Upper lobe of left lung (tissue), 6 donors: ENCODE results near the gene TRPM2. TPM values are rescaled to one million over a fixed set of nuclear protein-coding genes. Genes with fewer than 3 reads are reported as not detected.

Source experiments
- ATAC-seq, 2 donors: fragments of 200-7000 bp; cut with Tn5 transposase; one replicate each; pipeline ENCODE4 v1.9.1; 2022; ENCODE audit warnings: mild to moderate bottlenecking in 2 of 2, moderate library complexity in 2 of 2; ENCODE audit not compliant: low FRiP score in 2 of 2
- DNase-seq, 2 donors: peaks; one replicate each; pipeline ENCODE4 v3.0.0-alpha.2; 2019 to 2020
- H3K27ac ChIP-seq, 4 donors: fragments of 200-600 bp; sonication (generic); one replicate each; pipeline ENCODE4 v1.5.1; 2016 to 2019
- H3K27me3 ChIP-seq, 4 donors: fragments of 200-600 bp; sonication (generic); one replicate each; pipeline ENCODE4 v1.5.1; 2017 to 2019
- H3K36me3 ChIP-seq, 4 donors: fragments of 200-600 bp; sonication (generic); one replicate each; pipeline ENCODE4 v1.5.1; 2016 to 2019
- H3K4me1 ChIP-seq, 4 donors: fragments of 200-600 bp; sonication (generic); one replicate each; pipeline ENCODE4 v1.5.1; 2018 to 2019
- H3K4me3 ChIP-seq, 4 donors: fragments of 200-600 bp; sonication (generic); one replicate each; pipeline ENCODE4 v1.5.1; 2017 to 2019; ENCODE audit warnings: mild to moderate bottlenecking in 2 of 4, moderate library complexity in 1 of 4
- H3K9me3 ChIP-seq, 4 donors: fragments of 200-600 bp; sonication (generic); one replicate each; pipeline ENCODE4 v1.5.1; 2018 to 2019
- CTCF ChIP-seq, 6 experiments: fragments of 450-650 bp in 4 of 6; fragments of 200-600 bp in 2 of 6; sonication (generic) in 2 of 6; IDR thresholded peaks; one replicate each; pipeline ENCODE4 v1.5.1; 2016 to 2019; ENCODE audit warnings: antibody characterized with exemption in 6 of 6
- EP300 ChIP-seq, 4 donors: sonication (generic); formaldehyde crosslinking; IDR thresholded peaks; one replicate each; pipeline ENCODE4 v1.5.1; 2017; ENCODE audit warnings: antibody characterized with exemption in 4 of 4, control low read depth in 2 of 4
- POLR2A ChIP-seq, 4 donors: fragments of 450-650 bp; IDR thresholded peaks; one replicate each; pipeline ENCODE4 v1.5.1; 2016 to 2017; ENCODE audit warnings: antibody characterized with exemption in 4 of 4, mild to moderate bottlenecking in 2 of 4
- POLR2AphosphoS5 ChIP-seq, 2 donors: sonication (generic); formaldehyde crosslinking; IDR thresholded peaks; one replicate each; pipeline ENCODE4 v1.5.1; 2017; ENCODE audit warnings: antibody characterized with exemption in 2 of 2
- WGBS, 2 donors: methylation state at CpG; one replicate each; pipeline ENCODE4 v1.1.5; 2017 to 2018; 5-methylcytosine and 5-hydroxymethylcytosine counted together
- total RNA-seq, 6 donors: library from RNA; depleted of rRNA in 4 of 6; stranded (reverse); fragments of >200 nt in 4 of 6; gene quantifications; one replicate each; pipeline versions ENCODE4 v1.1.0 to v1.2.1, GENCODE V29; 2016 to 2021
- donor health status: DM: no; HTN: no; CAD: no; lungs with moderate emphysema.
- donor health status: DM: no; HTN: yes; CAD: no; lungs with severe emphysema.

TRPM2 gene
- total RNA-seq, 6 donors from 2014 or later = 2.2 to 37.7 (median 12.7) TPM

- peak in 1 of 2 donors; percentile 52 for DNase-seq
- peaks cover 6 to 9% (median 6%) of the 10 kb centered on the region in 4 donors for H3K9me3 ChIP-seq
- no peak overlapping the region for H3K4me3 ChIP-seq
- WGBS, 2 donors = 87% methylated on average over 22 to 34 of the region's 34 CpGs
- ATAC-seq = peak in 1 of 2 donors; percentile 5
- H3K27me3 ChIP-seq = no peaks in the 10 kb centered on the region
- no peak overlapping the region for H3K27ac ChIP-seq
- no peaks in the 10 kb centered on the region for H3K4me1 ChIP-seq
- peaks cover 0 to 9% (median 0%) of the 10 kb centered on the region in 4 donors for H3K36me3 ChIP-seq
- TF ChIP-seq POLR2AphosphoS5 (IDR thresholded peaks at IDR 0.05) = no peak
- no peak for TF ChIP-seq POLR2A (IDR thresholded peaks at IDR 0.05)
- no peak for TF ChIP-seq EP300 (IDR thresholded peaks at IDR 0.05)
- TF ChIP-seq CTCF (IDR thresholded peaks at IDR 0.05) = no peak
These were observed 79.7 kb downstream of the TRPM2 start for GRCh38 chr21:44432841-44433790.

GRCh38 chr21:44433791-44434567 lies 80.6 kb downstream of the TRPM2 start:
- Histone ChIP-seq H3K27me3 (no peaks in the 10 kb centered on the region), H3K27ac (no peak overlapping the region), H3K9me3 (peaks cover 6 to 9% (median 6%) of the 10 kb centered on the region in 4 donors), H3K36me3 (peaks cover 0 to 9% (median 0%) of the 10 kb centered on the region in 4 donors), H3K4me1 (peaks cover 0 to 6% (median 0%) of the 10 kb centered on the region in 4 donors), H3K4me3 (no peak overlapping the region)
- no peak for TF ChIP-seq POLR2A (IDR thresholded peaks at IDR 0.05)
- peak; percentile 6 to 72 for DNase-seq
- WGBS, 2 donors = 92 to 93% methylated on average over 35 to 38 of the region's 39 CpGs
- ATAC-seq = no peak

- DNase-seq = peak; percentile 14 to 62
These were observed 81.1 kb downstream of the TRPM2 start for GRCh38 chr21:44434568-44434925.

GRCh38 chr21:44434936-44435635 lies 81.7 kb downstream of the TRPM2 start:
- ATAC-seq = no peak
- WGBS, 2 donors = 83 to 86% methylated on average over 13 to 25 of the region's 28 CpGs
- Histone ChIP-seq H3K9me3 (peaks cover 0 to under 1% (median under 1%) of the 10 kb centered on the region in 4 donors), H3K27ac (no peak overlapping the region), H3K4me3 (no peak overlapping the region), H3K4me1 (peaks cover 0 to 8% (median 0%) of the 10 kb centered on the region in 4 donors), H3K27me3 (no peaks in the 10 kb centered on the region), H3K36me3 (peaks cover 0 to 9% (median 0%) of the 10 kb centered on the region in 4 donors)
- no peak for TF ChIP-seq CTCF (IDR thresholded peaks at IDR 0.05)
- no peak for TF ChIP-seq POLR2A (IDR thresholded peaks at IDR 0.05)
- no peak for TF ChIP-seq POLR2AphosphoS5 (IDR thresholded peaks at IDR 0.05)
- no peak for TF ChIP-seq EP300 (IDR thresholded peaks at IDR 0.05)
- peak; percentile 8 to 64 for DNase-seq

More at GRCh38 chr21:44434568-44434925, 81.1 kb downstream of the TRPM2 start:
- Histone ChIP-seq H3K9me3 (peaks cover 3 to 6% (median 5%) of the 10 kb centered on the region in 4 donors), H3K4me1 (peaks cover 0 to 8% (median 0%) of the 10 kb centered on the region in 4 donors), H3K4me3 (no peak overlapping the region), H3K27ac (no peak overlapping the region), H3K36me3 (peaks cover 0 to 9% (median 0%) of the 10 kb centered on the region in 4 donors), H3K27me3 (no peaks in the 10 kb centered on the region)
- TF ChIP-seq EP300 (IDR thresholded peaks at IDR 0.05) = no peak
- no peak for TF ChIP-seq POLR2A (IDR thresholded peaks at IDR 0.05)
- no peak for TF ChIP-seq POLR2AphosphoS5 (IDR thresholded peaks at IDR 0.05)
- WGBS, 2 donors = 77 to 81% methylated on average over 3 to 13 of the region's 13 CpGs
- no peak for ATAC-seq

- no peak for TF ChIP-seq CTCF (IDR thresholded peaks at IDR 0.05)
- no peak for TF ChIP-seq EP300 (IDR thresholded peaks at IDR 0.05)
- no peak for TF ChIP-seq POLR2AphosphoS5 (IDR thresholded peaks at IDR 0.05)
- no peak for TF ChIP-seq POLR2A (IDR thresholded peaks at IDR 0.05)
- ATAC-seq = no peak
- Histone ChIP-seq H3K27ac (no peak overlapping the region), H3K27me3 (no peaks in the 10 kb centered on the region), H3K36me3 (peaks cover 0 to 9% (median 0%) of the 10 kb centered on the region in 4 donors), H3K4me1 (peaks cover 0 to 8% (median 0%) of the 10 kb centered on the region in 4 donors), H3K4me3 (no peak overlapping the region), H3K9me3 (no peaks in the 10 kb centered on the region)
- DNase-seq = peak; percentile 7 to 59
- WGBS, 2 donors = 89 to 92% methylated on average over 12 to 13 of the region's 13 CpGs
These were observed 82.7 kb downstream of the TRPM2 start for GRCh38 chr21:44436111-44436611.
